HEK293 (cell line): ENCODE measurements around the gene CSGALNACT2.

Source experiments
- CTCF ChIA-PET: fragments of 350-600 bp; formaldehyde crosslinking; extraction: SDS; loops from one replicate; lab custom pipeline; 2021; ENCODE audit warnings: antibody characterized with exemption; lab: Yijun Ruan, JAX
- POLR2A ChIA-PET: fragments of 300-600 bp; formaldehyde crosslinking; extraction: SDS; loops from one replicate; lab custom pipeline; 2020; ENCODE audit warnings: antibody characterized with exemption, inconsistent platforms; lab: Yijun Ruan, JAX
- H3K27ac ChIP-seq: fragments of 200-500 bp; sonication (Bioruptor generic); 2 replicates; pipeline ENCODE4 v1.5.1; 2014; ENCODE audit warnings: low read depth, low read length, control low read depth, inconsistent platforms; ENCODE audit errors: extremely low read depth
- H3K36me3 ChIP-seq, 2 experiments: fragments of 200-500 bp in 1 of 2; sonication (Bioruptor generic) in 1 of 2; 1 replicate in 1 of 2; 2 replicates in 1 of 2; pipeline ENCODE4 v1.5.1; 2014 to 2017; ENCODE audit warnings: inconsistent platforms in 2 of 2, low read length in 2 of 2; ENCODE audit not compliant: control insufficient read depth in 2 of 2, insufficient read depth in 1 of 2
- H3K4me1 ChIP-seq: fragments of 200-500 bp; sonication (Bioruptor generic); 2 replicates; pipeline ENCODE4 v1.5.1; 2014; ENCODE audit warnings: mild to moderate bottlenecking, low read length, inconsistent platforms; ENCODE audit not compliant: control insufficient read depth, insufficient read depth
- H3K4me3 ChIP-seq: 2 replicates; pipeline ENCODE4 v1.5.1; 2011; ENCODE audit warnings: low read depth, mild to moderate bottlenecking, control low read depth, low read length, moderate library complexity
- H3K9me3 ChIP-seq: fragments of 200-500 bp; sonication (Bioruptor generic); 2 replicates; pipeline ENCODE4 v1.5.1; 2014; ENCODE audit warnings: low read depth, low read length, inconsistent platforms; ENCODE audit not compliant: control insufficient read depth, insufficient read depth
- BCL11B ChIP-seq: fragments of 450-650 bp; formaldehyde crosslinking; IDR thresholded peaks from 2 replicates; pipeline ENCODE4 v1.5.1; 2016; ENCODE audit warnings: low read depth, missing biosample characterization, missing genetic modification characterization
- GFI1B ChIP-seq: fragments of 450-650 bp; formaldehyde crosslinking; IDR thresholded peaks from 2 replicates; pipeline ENCODE4 v1.5.1; 2016; ENCODE audit warnings: missing biosample characterization, missing genetic modification characterization
- MZF1 ChIP-seq: fragments of 450-650 bp; formaldehyde crosslinking; IDR thresholded peaks from 2 replicates; pipeline ENCODE4 v1.5.1; 2017; ENCODE audit warnings: missing biosample characterization, missing genetic modification characterization, borderline replicate concordance
- SP2 ChIP-seq: fragments of 450-650 bp; formaldehyde crosslinking; IDR thresholded peaks from 2 replicates; pipeline ENCODE4 v1.5.1; 2016; ENCODE audit warnings: missing biosample characterization, missing genetic modification characterization
- ZBTB1 ChIP-seq: fragments of 450-650 bp; formaldehyde crosslinking; IDR thresholded peaks from 2 replicates; pipeline ENCODE4 v1.5.1; 2016; ENCODE audit warnings: missing biosample characterization, missing genetic modification characterization
- ZEB2 ChIP-seq: fragments of 450-650 bp; formaldehyde crosslinking; IDR thresholded peaks from 2 replicates; pipeline ENCODE4 v1.5.1; 2016; ENCODE audit warnings: missing biosample characterization, missing genetic modification characterization
- ZFHX2 ChIP-seq: fragments of 450-650 bp; formaldehyde crosslinking; conservative IDR thresholded peaks from 2 replicates; pipeline ENCODE4 v1.5.1; 2016; ENCODE audit warnings: missing biosample characterization, missing genetic modification characterization
- ZFP41 ChIP-seq: fragments of 450-650 bp; formaldehyde crosslinking; IDR thresholded peaks from 2 replicates; pipeline ENCODE4 v1.5.1; 2016; ENCODE audit warnings: missing biosample characterization, missing genetic modification characterization, borderline replicate concordance
- ZIC2 ChIP-seq: fragments of 450-650 bp; formaldehyde crosslinking; IDR thresholded peaks from 2 replicates; pipeline ENCODE4 v1.5.1; 2016; ENCODE audit warnings: missing biosample characterization, missing genetic modification characterization
- ZNF133 ChIP-seq: fragments of 450-650 bp; formaldehyde crosslinking; IDR thresholded peaks from 2 replicates; pipeline ENCODE4 v1.5.1; 2016; ENCODE audit warnings: missing biosample characterization, missing genetic modification characterization
- ZNF335 ChIP-seq: fragments of 450-650 bp; formaldehyde crosslinking; conservative IDR thresholded peaks from 2 replicates; pipeline ENCODE4 v1.5.1; 2016; ENCODE audit warnings: missing biosample characterization, missing genetic modification characterization
- ZNF350 ChIP-seq: fragments of 450-650 bp; formaldehyde crosslinking; IDR thresholded peaks from 2 replicates; pipeline ENCODE4 v1.5.0; 2017; ENCODE audit warnings: missing biosample characterization, mild to moderate bottlenecking, missing genetic modification characterization
- ZNF404 ChIP-seq: fragments of 450-650 bp; formaldehyde crosslinking; IDR thresholded peaks from 2 replicates; pipeline ENCODE4 v1.5.1; 2017; ENCODE audit warnings: missing biosample characterization, missing genetic modification characterization
- ZNF416 ChIP-seq: fragments of 450-650 bp; formaldehyde crosslinking; IDR thresholded peaks from 2 replicates; pipeline ENCODE4 v1.5.1; 2016; ENCODE audit warnings: missing biosample characterization, missing genetic modification characterization
- ZNF423 ChIP-seq: fragments of 450-650 bp; formaldehyde crosslinking; IDR thresholded peaks from 2 replicates; pipeline ENCODE4 v1.5.1; 2016; ENCODE audit warnings: missing biosample characterization, missing genetic modification characterization
- ZNF426 ChIP-seq: fragments of 450-650 bp; formaldehyde crosslinking; IDR thresholded peaks from 2 replicates; pipeline ENCODE4 v1.5.1; 2017; ENCODE audit warnings: missing biosample characterization, missing genetic modification characterization, mild to moderate bottlenecking, inconsistent platforms, moderate library complexity
- ZNF501 ChIP-seq: fragments of 450-650 bp; formaldehyde crosslinking; IDR thresholded peaks from 2 replicates; pipeline ENCODE4 v1.5.1; 2016; ENCODE audit warnings: missing biosample characterization, missing genetic modification characterization
- ZNF514 ChIP-seq: fragments of 450-650 bp; formaldehyde crosslinking; IDR thresholded peaks from 2 replicates; pipeline ENCODE4 v1.5.1; 2016; ENCODE audit warnings: missing biosample characterization, missing genetic modification characterization
- ZNF555 ChIP-seq: fragments of 450-650 bp; formaldehyde crosslinking; conservative IDR thresholded peaks from 2 replicates; pipeline ENCODE4 v1.5.1; 2017; ENCODE audit warnings: missing biosample characterization, mild to moderate bottlenecking, missing genetic modification characterization, inconsistent platforms
- ZNF560 ChIP-seq: fragments of 450-650 bp; formaldehyde crosslinking; IDR thresholded peaks from 2 replicates; pipeline ENCODE4 v1.5.1; 2017; ENCODE audit warnings: missing biosample characterization, missing genetic modification characterization, borderline replicate concordance
- ZNF610 ChIP-seq: fragments of 450-650 bp; formaldehyde crosslinking; IDR thresholded peaks from 2 replicates; pipeline ENCODE4 v1.5.1; 2016; ENCODE audit warnings: missing biosample characterization, missing genetic modification characterization, borderline replicate concordance
- ZNF76 ChIP-seq: fragments of 450-650 bp; formaldehyde crosslinking; IDR thresholded peaks from 2 replicates; pipeline ENCODE4; 2016; ENCODE audit warnings: low read depth, missing biosample characterization, missing genetic modification characterization, borderline replicate concordance
- ZNF785 ChIP-seq: fragments of 450-650 bp; formaldehyde crosslinking; IDR thresholded peaks from 2 replicates; pipeline ENCODE4 v1.5.1; 2016; ENCODE audit warnings: missing biosample characterization, missing genetic modification characterization
- TF ChIP-seq, protein P1 (sequence below): fragments of 450-650 bp; formaldehyde crosslinking; IDR thresholded peaks from 2 replicates; pipeline ENCODE4 v1.5.1; 2017; ENCODE audit warnings: missing biosample characterization, missing genetic modification characterization
- TF ChIP-seq, protein P2 (sequence below): fragments of 450-650 bp; IDR thresholded peaks from 2 replicates; pipeline ENCODE4 v1.5.1; 2018; ENCODE audit warnings: missing biosample characterization, mild to moderate bottlenecking, missing genetic modification characterization
- TF ChIP-seq, protein P3 (sequence below): fragments of 450-650 bp; formaldehyde crosslinking; IDR thresholded peaks from 2 replicates; pipeline ENCODE4 v1.5.1; 2016; ENCODE audit warnings: missing biosample characterization, missing genetic modification characterization
- TF ChIP-seq, protein P4 (sequence below): fragments of 450-650 bp; formaldehyde crosslinking; IDR thresholded peaks from 2 replicates; pipeline ENCODE4 v1.5.1; 2016; ENCODE audit warnings: missing biosample characterization, missing genetic modification characterization
- TF ChIP-seq, protein P5 (sequence below): fragments of 450-650 bp; formaldehyde crosslinking; IDR thresholded peaks from 2 replicates; pipeline ENCODE4 v1.5.1; 2017; ENCODE audit warnings: missing biosample characterization, missing genetic modification characterization

CSGALNACT2 gene

DNA sequence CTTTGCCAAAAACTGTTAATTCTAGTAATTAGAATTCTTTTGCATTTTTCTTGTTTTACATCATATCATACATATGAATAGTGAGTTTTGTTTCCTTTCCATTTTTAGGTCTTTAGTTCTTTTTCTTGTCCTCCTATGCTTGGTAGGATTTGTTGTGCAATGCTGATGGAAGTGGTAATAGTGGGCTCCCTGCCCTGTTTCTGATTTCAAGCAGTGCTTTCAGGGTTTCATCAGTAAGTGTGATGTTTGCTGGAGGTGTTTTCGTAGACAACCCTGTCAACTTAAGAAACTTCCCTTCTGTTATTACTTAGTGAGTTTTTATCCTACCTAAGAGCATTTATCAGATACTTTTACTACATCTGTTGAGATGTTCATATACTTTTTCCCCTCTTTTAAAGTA, 50.5 kb downstream of the CSGALNACT2 start:
- TF ChIP-seq, protein P1, sequence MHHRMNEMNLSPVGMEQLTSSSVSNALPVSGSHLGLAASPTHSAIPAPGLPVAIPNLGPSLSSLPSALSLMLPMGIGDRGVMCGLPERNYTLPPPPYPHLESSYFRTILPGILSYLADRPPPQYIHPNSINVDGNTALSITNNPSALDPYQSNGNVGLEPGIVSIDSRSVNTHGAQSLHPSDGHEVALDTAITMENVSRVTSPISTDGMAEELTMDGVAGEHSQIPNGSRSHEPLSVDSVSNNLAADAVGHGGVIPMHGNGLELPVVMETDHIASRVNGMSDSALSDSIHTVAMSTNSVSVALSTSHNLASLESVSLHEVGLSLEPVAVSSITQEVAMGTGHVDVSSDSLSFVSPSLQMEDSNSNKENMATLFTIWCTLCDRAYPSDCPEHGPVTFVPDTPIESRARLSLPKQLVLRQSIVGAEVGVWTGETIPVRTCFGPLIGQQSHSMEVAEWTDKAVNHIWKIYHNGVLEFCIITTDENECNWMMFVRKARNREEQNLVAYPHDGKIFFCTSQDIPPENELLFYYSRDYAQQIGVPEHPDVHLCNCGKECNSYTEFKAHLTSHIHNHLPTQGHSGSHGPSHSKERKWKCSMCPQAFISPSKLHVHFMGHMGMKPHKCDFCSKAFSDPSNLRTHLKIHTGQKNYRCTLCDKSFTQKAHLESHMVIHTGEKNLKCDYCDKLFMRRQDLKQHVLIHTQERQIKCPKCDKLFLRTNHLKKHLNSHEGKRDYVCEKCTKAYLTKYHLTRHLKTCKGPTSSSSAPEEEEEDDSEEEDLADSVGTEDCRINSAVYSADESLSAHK: no peak
- TF ChIP-seq ZNF610 (tag by site-specific recombination) (no peak), ZNF785 (no peak), ZNF416 (tag by site-specific recombination) (no peak), ZIC2 (tag by site-specific recombination) (no peak), SP2 (no peak), ZNF560 (tag by site-specific recombination) (no peak), ZFP41 (tag by site-specific recombination) (no peak), MZF1 (no peak), GFI1B (tag by site-specific recombination) (no peak), ZBTB1 (no peak), ZNF514 (no peak), ZNF426 (tag by site-specific recombination) (no peak)
- TF ChIP-seq, protein P2, sequence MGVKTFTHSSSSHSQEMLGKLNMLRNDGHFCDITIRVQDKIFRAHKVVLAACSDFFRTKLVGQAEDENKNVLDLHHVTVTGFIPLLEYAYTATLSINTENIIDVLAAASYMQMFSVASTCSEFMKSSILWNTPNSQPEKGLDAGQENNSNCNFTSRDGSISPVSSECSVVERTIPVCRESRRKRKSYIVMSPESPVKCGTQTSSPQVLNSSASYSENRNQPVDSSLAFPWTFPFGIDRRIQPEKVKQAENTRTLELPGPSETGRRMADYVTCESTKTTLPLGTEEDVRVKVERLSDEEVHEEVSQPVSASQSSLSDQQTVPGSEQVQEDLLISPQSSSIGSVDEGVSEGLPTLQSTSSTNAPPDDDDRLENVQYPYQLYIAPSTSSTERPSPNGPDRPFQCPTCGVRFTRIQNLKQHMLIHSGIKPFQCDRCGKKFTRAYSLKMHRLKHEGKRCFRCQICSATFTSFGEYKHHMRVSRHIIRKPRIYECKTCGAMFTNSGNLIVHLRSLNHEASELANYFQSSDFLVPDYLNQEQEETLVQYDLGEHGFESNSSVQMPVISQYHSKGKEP (tag by site-specific recombination): no peak
- TF ChIP-seq, protein P3, sequence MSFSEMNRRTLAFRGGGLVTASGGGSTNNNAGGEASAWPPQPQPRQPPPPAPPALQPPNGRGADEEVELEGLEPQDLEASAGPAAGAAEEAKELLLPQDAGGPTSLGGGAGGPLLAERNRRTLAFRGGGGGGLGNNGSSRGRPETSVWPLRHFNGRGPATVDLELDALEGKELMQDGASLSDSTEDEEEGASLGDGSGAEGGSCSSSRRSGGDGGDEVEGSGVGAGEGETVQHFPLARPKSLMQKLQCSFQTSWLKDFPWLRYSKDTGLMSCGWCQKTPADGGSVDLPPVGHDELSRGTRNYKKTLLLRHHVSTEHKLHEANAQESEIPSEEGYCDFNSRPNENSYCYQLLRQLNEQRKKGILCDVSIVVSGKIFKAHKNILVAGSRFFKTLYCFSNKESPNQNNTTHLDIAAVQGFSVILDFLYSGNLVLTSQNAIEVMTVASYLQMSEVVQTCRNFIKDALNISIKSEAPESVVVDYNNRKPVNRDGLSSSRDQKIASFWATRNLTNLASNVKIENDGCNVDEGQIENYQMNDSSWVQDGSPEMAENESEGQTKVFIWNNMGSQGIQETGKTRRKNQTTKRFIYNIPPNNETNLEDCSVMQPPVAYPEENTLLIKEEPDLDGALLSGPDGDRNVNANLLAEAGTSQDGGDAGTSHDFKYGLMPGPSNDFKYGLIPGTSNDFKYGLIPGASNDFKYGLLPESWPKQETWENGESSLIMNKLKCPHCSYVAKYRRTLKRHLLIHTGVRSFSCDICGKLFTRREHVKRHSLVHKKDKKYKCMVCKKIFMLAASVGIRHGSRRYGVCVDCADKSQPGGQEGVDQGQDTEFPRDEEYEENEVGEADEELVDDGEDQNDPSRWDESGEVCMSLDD (tag by site-specific recombination): no peak

DNA sequence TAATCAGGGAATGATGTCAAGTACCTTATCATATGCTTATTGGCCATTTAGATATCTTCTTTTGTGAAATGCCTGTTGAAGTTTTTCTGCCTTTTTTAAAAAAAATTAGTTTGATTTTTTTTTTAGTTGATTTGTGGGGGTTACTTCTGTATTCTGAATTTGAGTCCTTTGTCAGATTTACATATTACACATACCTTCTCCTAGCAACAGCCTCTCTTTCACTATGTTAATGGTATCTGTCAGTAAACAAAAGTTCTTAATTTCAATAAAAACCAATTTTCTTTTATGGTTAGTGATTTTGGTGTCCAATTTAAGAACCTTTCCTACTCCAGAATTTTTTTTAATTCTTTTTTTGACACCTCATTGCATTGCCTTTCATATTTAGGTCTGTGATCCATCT, 52.0 kb downstream of the CSGALNACT2 start:
- no peak overlapping the region for H3K27ac ChIP-seq
- TF ChIP-seq, protein P4, sequence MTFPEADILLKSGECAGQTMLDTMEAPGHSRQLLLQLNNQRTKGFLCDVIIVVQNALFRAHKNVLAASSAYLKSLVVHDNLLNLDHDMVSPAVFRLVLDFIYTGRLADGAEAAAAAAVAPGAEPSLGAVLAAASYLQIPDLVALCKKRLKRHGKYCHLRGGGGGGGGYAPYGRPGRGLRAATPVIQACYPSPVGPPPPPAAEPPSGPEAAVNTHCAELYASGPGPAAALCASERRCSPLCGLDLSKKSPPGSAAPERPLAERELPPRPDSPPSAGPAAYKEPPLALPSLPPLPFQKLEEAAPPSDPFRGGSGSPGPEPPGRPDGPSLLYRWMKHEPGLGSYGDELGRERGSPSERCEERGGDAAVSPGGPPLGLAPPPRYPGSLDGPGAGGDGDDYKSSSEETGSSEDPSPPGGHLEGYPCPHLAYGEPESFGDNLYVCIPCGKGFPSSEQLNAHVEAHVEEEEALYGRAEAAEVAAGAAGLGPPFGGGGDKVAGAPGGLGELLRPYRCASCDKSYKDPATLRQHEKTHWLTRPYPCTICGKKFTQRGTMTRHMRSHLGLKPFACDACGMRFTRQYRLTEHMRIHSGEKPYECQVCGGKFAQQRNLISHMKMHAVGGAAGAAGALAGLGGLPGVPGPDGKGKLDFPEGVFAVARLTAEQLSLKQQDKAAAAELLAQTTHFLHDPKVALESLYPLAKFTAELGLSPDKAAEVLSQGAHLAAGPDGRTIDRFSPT (tag by site-specific recombination): no peak
- TF ChIP-seq ZFHX2 (tag by site-specific recombination) (no peak), ZNF501 (no peak), ZEB2 (no peak), ZBTB1 (no peak), ZNF423 (no peak), BCL11B (tag by site-specific recombination) (no peak), ZNF404 (tag by site-specific recombination) (no peak), ZNF555 (tag by site-specific recombination) (no peak), ZNF76 (tag by site-specific recombination) (no peak), ZNF133 (tag by site-specific recombination) (no peak), ZNF335 (tag by site-specific recombination) (no peak), ZNF350 (tag by site-specific recombination) (no peak)
- TF ChIP-seq, protein P5, sequence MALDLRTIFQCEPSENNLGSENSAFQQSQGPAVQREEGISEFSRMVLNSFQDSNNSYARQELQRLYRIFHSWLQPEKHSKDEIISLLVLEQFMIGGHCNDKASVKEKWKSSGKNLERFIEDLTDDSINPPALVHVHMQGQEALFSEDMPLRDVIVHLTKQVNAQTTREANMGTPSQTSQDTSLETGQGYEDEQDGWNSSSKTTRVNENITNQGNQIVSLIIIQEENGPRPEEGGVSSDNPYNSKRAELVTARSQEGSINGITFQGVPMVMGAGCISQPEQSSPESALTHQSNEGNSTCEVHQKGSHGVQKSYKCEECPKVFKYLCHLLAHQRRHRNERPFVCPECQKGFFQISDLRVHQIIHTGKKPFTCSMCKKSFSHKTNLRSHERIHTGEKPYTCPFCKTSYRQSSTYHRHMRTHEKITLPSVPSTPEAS: no peak

More for the DNA sequence above, 50.5 kb downstream of the CSGALNACT2 start:
- H3K27ac ChIP-seq: no peak overlapping the region
- no peaks in the 10 kb centered on the region for H3K9me3 ChIP-seq
- ChIA-PET POLR2A (no interaction called here), CTCF (interaction anchor here (1.1 kb wide), 1 partner anchor 17 kb away, joined by 3 read pairs; no protein-coding TSS in a partner anchor)
- H3K4me1 ChIP-seq: no peaks in the 10 kb centered on the region
- H3K36me3 ChIP-seq: peaks cover 0 to 23% of the 10 kb centered on the region in 2 experiments; a peak in 1 of 3 replicates
- H3K4me3 ChIP-seq: no peak overlapping the region

More for the DNA sequence above, 52.0 kb downstream of the CSGALNACT2 start:
- ChIA-PET CTCF (interaction anchor here (0.8 to 1.2 kb wide), 2 partner anchors 11 to 272 kb away, joined by 3 to 5 read pairs; no protein-coding TSS in a partner anchor), POLR2A (no interaction called here)
- no peaks in the 10 kb centered on the region for H3K9me3 ChIP-seq
- H3K4me1 ChIP-seq: no peaks in the 10 kb centered on the region
- H3K4me3 ChIP-seq: no peak overlapping the region
- peaks cover 0 to 20% of the 10 kb centered on the region in 2 experiments; a peak in 1 of 3 replicates for H3K36me3 ChIP-seq
